HFFc6 (cell line): ENCODE results near the gene SPRN. TPM values are rescaled to one million over a fixed set of nuclear protein-coding genes. Genes with fewer than 3 reads are reported as not detected.
"Not testable (repeated sequence)": the region's sequence is repeated elsewhere in the genome, so short reads cannot be mapped to it uniquely, and the experiment has no call there.

Experiments
- DNase-seq: peaks from one replicate; pipeline ENCODE4 v3.0.0-alpha.2; 2018
- H3K27ac Mint-ChIP-seq: 2 replicates; pipeline ENCODE4 v1.8.0; 2020; ENCODE audit warnings: mild to moderate bottlenecking, mixed read lengths
- H3K27me3 Mint-ChIP-seq: 2 replicates; pipeline ENCODE4 v1.8.0; 2021; ENCODE audit warnings: mild to moderate bottlenecking, moderate library complexity, mixed read lengths; ENCODE audit not compliant: insufficient read depth
- H3K36me3 Mint-ChIP-seq: 2 replicates; pipeline ENCODE4 v1.8.0; 2021; ENCODE audit warnings: low read depth, mixed read lengths
- H3K4me1 Mint-ChIP-seq: 2 replicates; pipeline ENCODE4 v1.8.0; 2020; ENCODE audit warnings: low read depth, mixed read lengths
- H3K4me3 Mint-ChIP-seq: 2 replicates; pipeline ENCODE4 v1.8.0; 2020; ENCODE audit warnings: mild to moderate bottlenecking, moderate library complexity, mixed read lengths
- H3K9me3 Mint-ChIP-seq: 2 replicates; pipeline ENCODE4 v1.8.0; 2020; ENCODE audit warnings: mild to moderate bottlenecking, mixed read lengths
- CTCF ChIP-seq: fragments of 200-600 bp; sonication (generic); IDR thresholded peaks from 2 replicates; pipeline ENCODE4 v1.5.0; 2021; ENCODE audit warnings: antibody characterized with exemption, mild to moderate bottlenecking
- total RNA-seq, 6 experiments: library from RNA; stranded (reverse); fragmentation: NEBNext Ultra II Directional; extraction: Animal tissue kit (Norgen Biotek cat#: 25700); gene quantifications; 2 replicates in 1 of 6; 3 replicates in 5 of 6; pipeline ENCODE4 v1.2.3, GENCODE V29; 2021

SPRN gene
- total RNA-seq, 6 experiments from 2014 or later, result 0.31 to 2.9 (median 0.40) TPM

GRCh38 chr10:133418289-133418993, 6.0 kb downstream of the SPRN start:
- Mint-ChIP-seq H3K9me3 (0 out of 2 replicates have a peak, but pooled peaks cover 5% of the 10 kb centered on the region), H3K4me3 (no peak overlapping the region), H3K4me1 (no peaks in the 10 kb centered on the region), H3K27me3 (peaks cover 2% of the 10 kb centered on the region; the same call in 1 of the 2 replicates), H3K27ac (no peak overlapping the region), H3K36me3 (peaks cover 19% of the 10 kb centered on the region)
- no peak for DNase-seq
- no peak for TF ChIP-seq CTCF

DNA sequence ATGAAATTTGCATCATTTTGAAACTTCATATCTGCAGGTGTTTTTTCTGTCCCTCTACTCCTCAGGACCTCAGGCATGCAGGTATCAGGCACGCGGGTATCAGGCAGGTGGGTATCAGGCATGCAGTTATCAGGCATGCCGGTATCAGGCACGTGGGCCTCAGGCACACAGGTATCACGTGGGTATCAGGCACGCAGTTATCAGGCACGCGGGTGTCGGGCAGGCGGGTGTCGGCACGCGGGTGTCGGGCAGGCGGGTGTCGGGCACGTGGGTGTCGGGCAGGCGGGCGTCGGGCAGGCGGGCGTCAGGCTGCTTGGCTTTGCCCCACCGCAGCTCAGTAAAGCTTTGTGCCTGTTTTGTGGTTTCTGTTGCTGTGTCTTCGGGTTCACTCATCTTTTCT, 8.7 kb downstream of the SPRN start:
- no peak for TF ChIP-seq CTCF
- no peak overlapping the region for H3K4me3 Mint-ChIP-seq
- H3K9me3 Mint-ChIP-seq, result peaks cover 27% of the 10 kb centered on the region
- H3K27me3 Mint-ChIP-seq, result peaks cover 3% of the 10 kb centered on the region
- no peak for DNase-seq
- H3K36me3 Mint-ChIP-seq, result peaks cover 43% of the 10 kb centered on the region
- no peaks in the 10 kb centered on the region for H3K4me1 Mint-ChIP-seq
- H3K27ac Mint-ChIP-seq, result no peak overlapping the region

GRCh38 chr10:133414401-133414800, 10.0 kb downstream of the SPRN start:
- H3K4me3 Mint-ChIP-seq, H3K27me3 Mint-ChIP-seq, DNase-seq, H3K4me1 Mint-ChIP-seq, H3K27ac Mint-ChIP-seq: not testable (repeated sequence)
- peaks cover 33% of the 10 kb centered on the region for H3K9me3 Mint-ChIP-seq
- H3K36me3 Mint-ChIP-seq, result peaks cover 57% of the 10 kb centered on the region

GRCh38 chr10:133412381-133412711, 12.1 kb downstream of the SPRN start:
- DNase-seq, result no peak
- Mint-ChIP-seq H3K4me1 (peaks cover 5% of the 10 kb centered on the region; the same call in 1 of the 2 replicates), H3K27me3 (peaks cover 1% of the 10 kb centered on the region), H3K9me3 (peaks cover 33% of the 10 kb centered on the region), H3K4me3 (no peak overlapping the region), H3K36me3 (peaks cover 75% of the 10 kb centered on the region), H3K27ac (no peak overlapping the region)
- TF ChIP-seq CTCF, result no peak

DNA sequence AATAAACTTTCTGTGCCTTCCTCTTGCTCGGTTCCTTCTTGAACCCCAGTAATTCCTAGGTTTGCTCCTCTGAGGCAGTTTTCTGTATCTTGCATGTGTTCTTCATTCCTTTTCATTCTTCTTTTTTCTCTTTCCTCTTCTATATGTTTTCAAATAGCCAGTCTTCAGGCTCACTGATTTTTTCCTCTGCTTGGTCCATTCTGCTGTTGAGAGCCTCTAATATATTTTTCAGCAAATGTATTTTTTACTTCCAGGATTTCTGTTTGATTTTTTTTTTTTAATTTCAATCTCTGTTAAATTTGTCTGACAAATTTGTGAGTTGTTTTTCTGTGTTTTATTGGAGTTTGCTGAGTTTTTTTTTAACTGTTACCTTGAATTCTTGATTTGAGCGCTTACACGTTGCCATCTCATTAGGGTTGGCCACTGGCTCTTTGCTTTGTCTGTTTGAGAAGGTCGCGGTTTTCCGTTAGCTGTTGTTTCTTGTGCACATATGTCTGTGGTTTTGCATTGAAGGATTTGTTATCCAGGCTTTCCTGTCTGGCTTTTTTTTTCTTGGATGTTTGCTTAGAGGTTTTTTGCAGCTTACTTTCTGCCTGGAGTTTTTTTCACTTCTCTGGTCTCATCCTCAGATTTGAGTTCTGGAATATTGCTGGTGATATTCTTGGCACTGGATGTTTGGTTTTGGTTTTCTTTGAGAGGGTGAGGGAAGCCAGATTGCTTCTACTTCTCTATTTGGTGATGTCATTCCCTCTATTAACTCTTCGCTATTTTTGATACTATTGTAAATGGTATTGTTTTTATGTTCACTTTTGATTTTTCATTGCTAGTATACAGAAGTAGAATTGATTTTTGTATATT, 12.7 kb downstream of the SPRN start:
- Mint-ChIP-seq H3K4me1 (peaks cover 5% of the 10 kb centered on the region; the same call in 1 of the 2 replicates), H3K27ac (no peak overlapping the region), H3K9me3 (peaks cover 33% of the 10 kb centered on the region), H3K27me3 (peaks cover 1% of the 10 kb centered on the region), H3K36me3 (peaks cover 81% of the 10 kb centered on the region), H3K4me3 (no peak overlapping the region)
- TF ChIP-seq CTCF, result no peak
- no peak for DNase-seq
